Cardiac atrium fibroblast (primary cell): ENCODE measurements around the gene TMEM229B. TPM values are rescaled to one million over a fixed set of nuclear protein-coding genes. Genes with fewer than 3 reads are reported as not detected.

Experiments
- total RNA-seq: library from RNA; depleted of rRNA; stranded (reverse); fragments of >200 nt; gene quantifications from 2 replicates; pipeline ENCODE4 v1.2.3, GENCODE V29; 2015

Gene TMEM229B
- total RNA-seq = 3.6 TPM in 1 of 2 replicates, not detected in the other

GRCh38 chr14:67487937-67488893 lies at the start of gene TMEM229B:
TSS of gene TMEM229B (minus strand) at chr14:67488721. CDS start at chr14:67473923, 14,798 bp downstream.

GRCh38 chr14:67532998-67533753 lies 44.7 kb upstream of the TMEM229B start, which contains the start of gene PLEKHH1:
TSS of gene PLEKHH1 (plus strand) at chr14:67533290. CDS start at chr14:67541868, 8,578 bp downstream.

Other genes with a start within 250 kb of the TMEM229B start
- 11.7 and 13.4 TPM in 2 replicates for gene PALS1, start 247.3 kb downstream of the TMEM229B start, total RNA-seq
- 74.2 and 92.5 TPM in 2 replicates for gene ATP6V1D, start 128.9 kb downstream of the TMEM229B start, total RNA-seq
- gene EIF2S1, start 128.4 kb downstream of the TMEM229B start, total RNA-seq = 94.1 and 111 TPM in 2 replicates
- 1.8 and 3.9 TPM in 2 replicates for gene PLEK2, start 76.6 kb downstream of the TMEM229B start, total RNA-seq
- gene PLEKHH1, start 44.6 kb upstream of the TMEM229B start, total RNA-seq = under 0.01 TPM in 1 of 2 replicates, not detected in the other
- gene PIGH, start 111.5 kb upstream of the TMEM229B start, total RNA-seq = 24.6 and 24.9 TPM in 2 replicates
- 2.0 and 2.8 TPM in 2 replicates for gene ARG2, start 131.2 kb upstream of the TMEM229B start, total RNA-seq
- 47.5 and 53.1 TPM in 2 replicates for gene VTI1B, start 185.9 kb upstream of the TMEM229B start, total RNA-seq
- 78.9 and 112 TPM in 2 replicates for gene RDH11, start 207.0 kb upstream of the TMEM229B start, total RNA-seq
- gene RDH12, start 213.2 kb upstream of the TMEM229B start, total RNA-seq = not detected in 2 replicates